ENCODE results near the gene CNTFR.
A peak's percentile ranks its signal among the peaks of the same experiment; 100 is the strongest.

Gene CNTFR

DNA sequence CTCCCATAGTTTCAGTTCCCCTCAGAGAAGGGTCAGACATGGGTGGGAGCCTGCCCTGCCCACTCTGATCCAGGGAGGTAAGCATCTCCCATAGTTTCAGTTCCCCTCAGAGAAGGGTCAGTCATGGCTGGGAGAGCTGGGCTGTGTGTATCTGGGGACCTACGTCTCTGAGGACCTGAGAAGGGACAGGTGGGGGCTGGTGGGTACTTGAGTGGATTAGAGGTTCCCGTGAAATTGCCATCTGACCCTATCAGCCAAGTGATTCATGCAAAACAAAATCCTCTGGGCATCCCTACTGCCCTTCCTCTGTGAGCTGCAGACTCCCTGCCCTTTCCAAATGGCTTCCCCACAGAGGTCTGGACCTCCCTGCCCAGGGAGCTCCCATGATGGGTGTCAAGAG lies 70.6 kb downstream of the CNTFR start:
- H3K4me1 Mint-ChIP-seq = peaks cover 37% of the 10 kb centered on the region
- no peaks in the 10 kb centered on the region for H3K9me3 Mint-ChIP-seq
- H3K27ac Mint-ChIP-seq = no peak overlapping the region
- TF ChIP-seq, protein P1, sequence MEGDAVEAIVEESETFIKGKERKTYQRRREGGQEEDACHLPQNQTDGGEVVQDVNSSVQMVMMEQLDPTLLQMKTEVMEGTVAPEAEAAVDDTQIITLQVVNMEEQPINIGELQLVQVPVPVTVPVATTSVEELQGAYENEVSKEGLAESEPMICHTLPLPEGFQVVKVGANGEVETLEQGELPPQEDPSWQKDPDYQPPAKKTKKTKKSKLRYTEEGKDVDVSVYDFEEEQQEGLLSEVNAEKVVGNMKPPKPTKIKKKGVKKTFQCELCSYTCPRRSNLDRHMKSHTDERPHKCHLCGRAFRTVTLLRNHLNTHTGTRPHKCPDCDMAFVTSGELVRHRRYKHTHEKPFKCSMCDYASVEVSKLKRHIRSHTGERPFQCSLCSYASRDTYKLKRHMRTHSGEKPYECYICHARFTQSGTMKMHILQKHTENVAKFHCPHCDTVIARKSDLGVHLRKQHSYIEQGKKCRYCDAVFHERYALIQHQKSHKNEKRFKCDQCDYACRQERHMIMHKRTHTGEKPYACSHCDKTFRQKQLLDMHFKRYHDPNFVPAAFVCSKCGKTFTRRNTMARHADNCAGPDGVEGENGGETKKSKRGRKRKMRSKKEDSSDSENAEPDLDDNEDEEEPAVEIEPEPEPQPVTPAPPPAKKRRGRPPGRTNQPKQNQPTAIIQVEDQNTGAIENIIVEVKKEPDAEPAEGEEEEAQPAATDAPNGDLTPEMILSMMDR (IDR thresholded peaks at IDR 0.05) = no peak
- H3K36me3 Mint-ChIP-seq (ENCODE audit: low read depth) = no peaks in the 10 kb centered on the region
- H3K4me3 Mint-ChIP-seq = no peak overlapping the region
- peaks cover 39% of the 10 kb centered on the region for H3K27me3 Mint-ChIP-seq (ENCODE audit: low read depth, poor library complexity)
- DNase-seq = no peak

GRCh38 chr9:34518110-34518616 lies 71.4 kb downstream of the CNTFR start:
- Mint-ChIP-seq H3K27me3 (ENCODE audit: low read depth, poor library complexity) (peaks cover 35% of the 10 kb centered on the region), H3K4me1 (peaks cover 44% of the 10 kb centered on the region), H3K9me3 (no peaks in the 10 kb centered on the region), H3K27ac (no peak overlapping the region), H3K36me3 (ENCODE audit: low read depth) (no peaks in the 10 kb centered on the region), H3K4me3 (no peak overlapping the region)
- TF ChIP-seq, protein P1 (IDR thresholded peaks at IDR 0.05) = no peak
- no peak for DNase-seq

- Mint-ChIP-seq H3K36me3 (ENCODE audit: low read depth) (no peaks in the 10 kb centered on the region), H3K27me3 (ENCODE audit: low read depth, poor library complexity) (peaks cover 30% of the 10 kb centered on the region), H3K9me3 (no peaks in the 10 kb centered on the region), H3K4me1 (peaks cover 48% of the 10 kb centered on the region), H3K27ac (no peak overlapping the region), H3K4me3 (no peak overlapping the region)
- TF ChIP-seq, protein P1 (IDR thresholded peaks at IDR 0.05) = no peak
- DNase-seq = no peak
Measured at GRCh38 chr9:34517185-34517584, 72.3 kb downstream of the CNTFR start.

GRCh38 chr9:34515959-34516358 lies 73.6 kb downstream of the CNTFR start:
- TF ChIP-seq, protein P1 (IDR thresholded peaks at IDR 0.05) = no peak
- Mint-ChIP-seq H3K4me3 (no peak overlapping the region), H3K9me3 (no peaks in the 10 kb centered on the region), H3K27me3 (ENCODE audit: low read depth, poor library complexity) (peaks cover 17% of the 10 kb centered on the region), H3K27ac (no peak overlapping the region), H3K4me1 (peaks cover 59% of the 10 kb centered on the region), H3K36me3 (ENCODE audit: low read depth) (no peaks in the 10 kb centered on the region)
- no peak for DNase-seq

- no peak for DNase-seq
- Mint-ChIP-seq H3K9me3 (no peaks in the 10 kb centered on the region), H3K4me3 (no peak overlapping the region), H3K27me3 (ENCODE audit: low read depth, poor library complexity) (peaks cover 7% of the 10 kb centered on the region), H3K27ac (no peak overlapping the region), H3K4me1 (peaks cover 71% of the 10 kb centered on the region), H3K36me3 (ENCODE audit: low read depth) (no peaks in the 10 kb centered on the region)
- TF ChIP-seq, protein P1 (IDR thresholded peaks at IDR 0.05) = no peak
Measured at GRCh38 chr9:34514816-34515215, 74.7 kb downstream of the CNTFR start.

- TF ChIP-seq, protein P1 (IDR thresholded peaks at IDR 0.05) = no peak
- H3K36me3 Mint-ChIP-seq (ENCODE audit: low read depth) = no peaks in the 10 kb centered on the region
- no peaks in the 10 kb centered on the region for H3K9me3 Mint-ChIP-seq
- DNase-seq = no peak
- peaks cover 7% of the 10 kb centered on the region for H3K27me3 Mint-ChIP-seq (ENCODE audit: low read depth, poor library complexity)
- H3K4me3 Mint-ChIP-seq = no peak overlapping the region
- H3K4me1 Mint-ChIP-seq = peaks cover 73% of the 10 kb centered on the region
- peak overlapping the region; percentile 36 for H3K27ac Mint-ChIP-seq
Measured at GRCh38 chr9:34514401-34514800, 75.1 kb downstream of the CNTFR start.
